ENCODE data around the gene ATP1A4. TPM values are rescaled to one million over a fixed set of nuclear protein-coding genes. Genes with fewer than 3 reads are reported as not detected.

ATP1A4 gene
- total and polyA plus RNA-seq, 9 of the 15 experiments (the other 6 are each of a cell fraction or from before 2014, with no cell fraction given) = 0.07 TPM; not detected in 8

DNA sequence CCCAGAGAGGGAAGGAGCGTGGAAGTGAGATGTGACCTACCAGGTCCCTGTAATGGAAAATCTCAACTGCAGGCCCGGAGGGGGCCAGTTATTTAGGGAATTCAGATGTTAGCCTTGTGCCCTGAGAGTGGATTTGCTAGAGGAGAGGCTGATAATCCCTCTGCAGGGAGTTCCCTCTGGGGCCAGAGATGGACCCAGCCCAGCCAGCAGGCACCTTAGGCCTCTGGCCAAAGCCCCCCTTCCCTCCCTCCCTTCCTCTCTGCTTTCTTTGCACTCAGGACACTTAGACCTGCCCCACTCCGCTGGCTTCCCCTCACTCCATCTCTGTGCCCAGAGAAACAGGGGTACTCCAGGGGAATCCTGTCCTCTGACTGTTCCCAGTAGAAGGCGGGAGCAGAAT lies 37.3 kb upstream of the ATP1A4 start:
- intact Hi-C loops (cut with micrococcal nuclease) = no loop called here
- no peak for DNase-seq (ENCODE audit: extremely low read depth in 1 of 4, low spot score in 3 of 4)
- Histone ChIP-seq H4K20me1 (replicated peaks; ENCODE audit: control insufficient read depth, insufficient read depth, low read length) (no peaks in the 10 kb centered on the region), H3K36me3 (ENCODE audit: control insufficient read depth, insufficient read depth, low read length) (no peaks in the 10 kb centered on the region), H3K4me3 (no peak overlapping the region), H3K4me1 (replicated peaks in 1 of 2; ENCODE audit: control insufficient read depth in 2 of 2, insufficient read depth in 2 of 2, low read length in 2 of 2) (no peaks in the 10 kb centered on the region; a peak in 1 of 5 replicates), H3K9me1 (ENCODE audit: control insufficient read depth, insufficient read depth, low read length) (no peaks in the 10 kb centered on the region), H3K27me3 (ENCODE audit: control insufficient read depth in 2 of 2, insufficient read depth in 2 of 2, low read length in 2 of 2) (peaks cover 23 to 71% of the 10 kb centered on the region in 2 experiments; a peak in 4 of 5 replicates), H3K27ac (ENCODE audit: extremely low read depth, low read depth, low read length) (no peak overlapping the region), H3K9me3 (replicated peaks; ENCODE audit: control insufficient read depth, insufficient read depth, low read depth, low read length) (no peaks in the 10 kb centered on the region), H3K9ac (ENCODE audit: insufficient read depth in 1 of 2, low read depth in 2 of 2, low read length in 2 of 2) (no peak overlapping the region), H2AFZ (ENCODE audit: low read depth, low read length) (no peak overlapping the region), H3K79me2 (ENCODE audit: control insufficient read depth, insufficient read depth, low read length) (no peaks in the 10 kb centered on the region), H3K4me2 (ENCODE audit: insufficient read depth, low read length) (no peak overlapping the region)
- no peak for ATAC-seq
- ChIA-PET POLR2A (interaction anchor here (0.6 kb wide), 1 partner anchor 213 kb away, joined by 3 read pairs; no protein-coding TSS in a partner anchor), CTCF (ENCODE audit: low intra/inter-chr PET ratio) (no interaction called here)
- FAIRE-seq = no peak
- no TSS peak for BruUV-seq (replicated peaks)
- in situ Hi-C loops (cut with MboI) = no loop called here
- 13% methylated on average over 4 of the region's 4 CpGs for WGBS (ENCODE audit: insufficient coverage, low coverage, missing lambda C conversion rate)
- TF ChIP-seq XRCC3 (IDR thresholded peaks at IDR 0.05) = no peak
- no peak for TF ChIP-seq ZNF518B (CRISPR knock-in tag; IDR thresholded peaks at IDR 0.05)
- TF ChIP-seq ZBTB7A (IDR thresholded peaks at IDR 0.05; ENCODE audit: borderline replicate concordance, control insufficient read depth, low read depth, low read length) = no peak
- TF ChIP-seq ZBTB17 (CRISPR knock-in tag; IDR thresholded peaks at IDR 0.05) = no peak
- no peak for TF ChIP-seq ATF3 (IDR thresholded peaks at IDR 0.05)
- no peak for TF ChIP-seq ATF3 (CRISPR knock-in tag; conservative IDR thresholded peaks at IDR 0.05)
- TF ChIP-seq KDM1A (IDR thresholded peaks at IDR 0.05) = no peak
- no peak for TF ChIP-seq GMEB1 (CRISPR knock-in tag; IDR thresholded peaks at IDR 0.05)
- no peak for TF ChIP-seq TCF3 (CRISPR knock-in tag; IDR thresholded peaks at IDR 0.05)
- no peak for TF ChIP-seq THRA (IDR thresholded peaks at IDR 0.05)
- no peak for TF ChIP-seq CC2D1A (IDR thresholded peaks at IDR 0.05)
- no peak for TF ChIP-seq ZNF586 (CRISPR knock-in tag; conservative IDR thresholded peaks at IDR 0.05)

Measured in K562 (cell line).